Measurements from ENCODE around the gene RAI14.
"Not testable (repeated sequence)": the region's sequence is repeated elsewhere in the genome, so short reads cannot be mapped to it uniquely, and the experiment has no call there.

The RAI14 gene

DNA sequence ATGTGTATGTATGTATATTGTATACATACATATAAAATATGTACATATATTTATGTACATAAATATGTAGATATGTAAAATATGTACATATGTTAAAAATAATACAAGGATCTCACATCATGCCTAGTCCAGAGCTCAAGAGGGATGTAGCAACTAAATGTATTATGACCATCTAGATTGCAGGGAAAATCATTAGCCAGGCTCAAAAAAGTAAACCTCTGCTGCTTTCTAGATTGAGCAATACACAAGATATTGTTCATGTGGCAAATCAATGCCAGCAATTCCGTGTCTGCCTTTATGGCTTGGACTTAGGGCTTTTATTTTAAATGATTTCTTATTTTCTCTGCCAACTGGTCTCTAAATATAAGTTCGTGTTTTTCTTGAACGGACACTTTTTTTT is 65.2 kb downstream of the RAI14 start:
- DNase-seq (ENCODE audit: low spot score), result no peak
- TF ChIP-seq, protein P1, sequence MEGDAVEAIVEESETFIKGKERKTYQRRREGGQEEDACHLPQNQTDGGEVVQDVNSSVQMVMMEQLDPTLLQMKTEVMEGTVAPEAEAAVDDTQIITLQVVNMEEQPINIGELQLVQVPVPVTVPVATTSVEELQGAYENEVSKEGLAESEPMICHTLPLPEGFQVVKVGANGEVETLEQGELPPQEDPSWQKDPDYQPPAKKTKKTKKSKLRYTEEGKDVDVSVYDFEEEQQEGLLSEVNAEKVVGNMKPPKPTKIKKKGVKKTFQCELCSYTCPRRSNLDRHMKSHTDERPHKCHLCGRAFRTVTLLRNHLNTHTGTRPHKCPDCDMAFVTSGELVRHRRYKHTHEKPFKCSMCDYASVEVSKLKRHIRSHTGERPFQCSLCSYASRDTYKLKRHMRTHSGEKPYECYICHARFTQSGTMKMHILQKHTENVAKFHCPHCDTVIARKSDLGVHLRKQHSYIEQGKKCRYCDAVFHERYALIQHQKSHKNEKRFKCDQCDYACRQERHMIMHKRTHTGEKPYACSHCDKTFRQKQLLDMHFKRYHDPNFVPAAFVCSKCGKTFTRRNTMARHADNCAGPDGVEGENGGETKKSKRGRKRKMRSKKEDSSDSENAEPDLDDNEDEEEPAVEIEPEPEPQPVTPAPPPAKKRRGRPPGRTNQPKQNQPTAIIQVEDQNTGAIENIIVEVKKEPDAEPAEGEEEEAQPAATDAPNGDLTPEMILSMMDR (IDR thresholded peaks at IDR 0.05; ENCODE audit: extremely low read depth, missing control alignments), result no peak

DNA sequence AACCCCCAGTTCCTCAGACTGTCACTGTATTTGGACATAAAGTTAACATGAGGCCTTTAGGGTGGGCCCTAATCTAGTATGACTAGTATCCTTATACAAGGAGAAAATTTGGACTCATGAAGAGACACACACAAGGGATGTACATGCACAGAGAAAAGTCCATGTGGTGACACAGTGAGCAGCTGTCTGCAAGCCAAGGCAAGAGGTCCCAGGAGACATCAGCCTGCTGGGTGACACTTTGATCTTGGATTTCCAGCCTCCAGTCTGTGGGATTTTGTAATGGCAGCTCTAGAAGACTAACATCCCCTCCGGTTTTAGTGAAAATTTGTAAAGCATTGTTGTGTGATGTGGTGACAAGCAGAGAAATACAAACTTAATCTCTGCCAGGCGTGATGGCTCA is 66.1 kb downstream of the RAI14 start:
- DNase-seq (ENCODE audit: low spot score), result no peak
- TF ChIP-seq, protein P1 (IDR thresholded peaks at IDR 0.05; ENCODE audit: extremely low read depth, missing control alignments), result no peak

DNA sequence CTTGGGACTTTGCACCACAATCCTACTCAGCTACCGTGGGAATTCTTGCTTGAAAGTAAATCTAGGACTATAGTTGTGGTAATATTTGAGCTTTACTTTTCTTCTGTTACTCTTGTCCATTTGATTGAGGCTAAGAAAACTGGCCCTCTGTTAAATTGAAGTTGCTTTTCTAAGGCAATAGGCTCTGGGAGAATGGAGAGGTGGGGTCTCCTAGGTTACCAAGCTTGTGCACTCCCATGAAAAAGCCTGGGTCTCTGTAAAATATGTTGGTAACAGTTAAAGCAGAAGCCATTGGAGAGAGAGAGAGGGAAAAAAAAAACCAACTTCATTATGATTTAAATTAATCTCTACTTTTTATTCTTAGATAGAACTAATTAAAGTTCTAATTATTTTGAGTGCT is 68.6 kb downstream of the RAI14 start:
- DNase-seq (ENCODE audit: low spot score), result no peak
- TF ChIP-seq, protein P1 (IDR thresholded peaks at IDR 0.05; ENCODE audit: extremely low read depth, missing control alignments), result no peak

DNA sequence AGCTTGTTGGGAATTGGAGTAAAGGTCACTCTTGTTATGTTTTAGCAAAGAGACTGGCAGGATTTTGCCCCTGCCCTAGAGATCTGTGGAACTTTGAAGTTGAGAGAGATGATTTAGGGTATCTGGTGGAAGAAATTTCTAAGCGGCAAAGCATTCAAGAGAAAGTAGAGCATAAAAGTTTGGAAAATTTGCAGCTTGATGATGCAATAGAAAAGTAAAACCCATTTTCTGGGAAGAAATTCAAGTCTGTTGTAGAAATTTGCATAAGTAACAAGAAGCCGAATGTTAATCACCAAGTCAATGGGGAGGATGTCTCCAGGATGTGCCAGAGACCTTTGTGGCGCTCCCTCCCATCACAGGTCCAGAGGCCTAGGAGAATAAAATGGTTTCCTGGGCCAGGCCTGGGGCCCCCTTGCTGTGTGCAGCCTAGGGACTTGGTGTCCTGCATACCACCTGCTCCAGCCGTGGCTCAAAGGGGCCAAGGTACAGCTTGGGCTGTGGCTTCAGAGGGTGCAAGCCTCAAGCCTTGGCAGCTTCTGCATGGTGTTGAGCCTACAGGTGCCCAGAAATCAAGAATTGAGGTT is 71.1 kb downstream of the RAI14 start:
- DNase-seq (ENCODE audit: low spot score), result not testable (repeated sequence)

DNA sequence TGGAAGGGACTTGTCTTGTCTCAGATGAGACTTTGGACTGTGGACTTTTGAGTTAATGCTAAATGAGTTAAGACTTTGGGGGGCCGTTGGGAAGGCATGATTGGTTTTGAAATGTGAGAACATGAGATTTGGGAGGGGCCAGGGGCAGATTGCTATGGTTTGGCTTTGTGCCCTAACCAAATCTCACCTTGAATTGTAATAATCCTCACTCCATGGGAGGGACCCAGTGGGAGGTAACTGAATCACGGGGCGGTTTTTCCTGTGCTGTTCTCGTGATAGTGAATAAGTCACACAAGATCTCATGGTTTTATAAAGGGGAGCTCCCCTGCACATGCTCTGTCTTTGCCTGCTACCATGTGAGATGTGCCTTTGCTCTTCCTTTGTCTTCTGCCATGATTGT is 72.1 kb downstream of the RAI14 start:
- TF ChIP-seq, protein P1 (IDR thresholded peaks at IDR 0.05; ENCODE audit: extremely low read depth, missing control alignments), result no peak
- DNase-seq (ENCODE audit: low spot score), result no peak

DNA sequence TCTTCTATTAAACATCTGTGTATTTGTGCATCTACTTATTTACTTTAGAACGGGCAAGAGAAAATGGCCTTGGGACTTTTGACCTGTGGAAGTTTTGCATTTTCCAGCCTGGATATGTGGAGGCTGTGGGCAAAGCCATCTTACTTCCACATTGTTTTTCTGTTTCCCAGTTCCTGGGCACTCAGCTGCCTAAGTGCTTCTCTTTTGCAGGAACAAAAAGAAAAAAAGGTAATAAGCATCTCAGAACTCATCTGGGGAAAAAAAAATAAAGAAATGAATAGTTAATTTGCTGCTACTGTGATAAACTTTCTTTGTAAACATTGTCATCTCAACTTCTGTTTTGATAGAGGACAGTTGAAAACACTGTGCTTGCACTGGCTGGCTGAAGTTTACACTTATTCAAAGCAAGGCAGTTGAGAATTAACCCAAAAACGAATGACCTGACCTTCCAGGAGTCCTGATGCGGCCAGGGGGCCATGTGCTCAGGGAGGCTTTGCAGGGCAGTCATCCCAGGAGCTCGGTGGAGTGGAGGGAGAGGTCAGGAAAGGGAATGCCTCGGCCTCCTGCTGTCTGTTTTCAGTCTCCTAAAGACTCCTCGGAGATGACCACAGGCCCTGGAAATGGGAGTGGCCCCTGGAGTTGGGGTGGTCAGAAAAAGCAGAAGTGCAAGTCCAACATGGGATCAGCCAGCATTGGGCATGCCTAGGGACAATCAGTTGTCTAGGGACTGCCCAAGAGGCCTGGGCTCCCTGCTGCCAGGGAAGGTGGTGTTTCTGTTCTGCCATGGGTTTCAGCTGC is 75.5 kb downstream of the RAI14 start:
- TF ChIP-seq, protein P1 (IDR thresholded peaks at IDR 0.05; ENCODE audit: extremely low read depth, missing control alignments), result no peak
- DNase-seq (ENCODE audit: low spot score), result no peak

DNA sequence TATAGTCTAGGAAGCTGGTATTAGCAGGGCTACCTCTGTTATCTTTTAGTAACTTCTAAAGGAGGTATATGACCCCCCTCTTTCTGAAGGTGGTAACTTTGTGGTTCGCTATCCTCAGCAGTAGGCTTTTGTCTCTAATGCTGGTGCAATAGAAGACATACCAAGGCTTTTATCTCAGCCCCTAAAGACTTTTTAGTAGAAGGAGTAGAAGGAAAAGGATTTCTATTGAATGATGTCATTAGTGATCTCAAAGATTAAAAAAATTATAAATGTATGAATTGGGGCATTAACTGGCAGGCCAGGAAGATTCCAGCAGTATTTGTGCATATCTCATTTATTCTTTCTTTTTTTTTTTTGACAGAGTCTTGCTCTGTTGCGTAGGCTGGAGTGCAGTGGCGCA is 78.2 kb downstream of the RAI14 start:
- DNase-seq (ENCODE audit: low spot score), result no peak
- TF ChIP-seq, protein P1 (IDR thresholded peaks at IDR 0.05; ENCODE audit: extremely low read depth, missing control alignments), result no peak
